HepG2 (cell line): Measurements from ENCODE around the gene ABHD1. TPM values are rescaled to one million over a fixed set of nuclear protein-coding genes. Genes with fewer than 3 reads are reported as not detected.

Experiments used
- ATF2 ChIP-seq: sonication (generic); formaldehyde crosslinking; IDR thresholded peaks from 2 replicates; pipeline ENCODE4 v1.4.0; 2020; ENCODE audit warnings: missing genetic modification reagents
- CBX5 ChIP-seq: sonication (generic); formaldehyde crosslinking; IDR thresholded peaks from 2 replicates; pipeline ENCODE4 v1.4.0; 2020; ENCODE audit warnings: missing genetic modification reagents, borderline replicate concordance
- JARID2 ChIP-seq: sonication (generic); formaldehyde crosslinking; IDR thresholded peaks from 2 replicates; pipeline ENCODE4 v1.8.1; 2023; ENCODE audit warnings: missing genetic modification reagents, inconsistent platforms; ENCODE audit not compliant: insufficient replicate concordance
- KDM1A ChIP-seq: IDR thresholded peaks from 2 replicates; pipeline ENCODE4 v1.6.1; 2016; ENCODE audit warnings: missing compliant biosample characterization
- PAX8 ChIP-seq: sonication (generic); formaldehyde crosslinking; IDR thresholded peaks from 2 replicates; pipeline ENCODE4 v1.8.0; 2022; ENCODE audit warnings: mild to moderate bottlenecking, missing genetic modification reagents, borderline replicate concordance
- PHB2 ChIP-seq: fragments of 450-650 bp; IDR thresholded peaks from 2 replicates; pipeline ENCODE4 v1.6.1; 2018; ENCODE audit not compliant: partially characterized antibody
- PRDM15 ChIP-seq: sonication (generic); formaldehyde crosslinking; IDR thresholded peaks from 2 replicates; pipeline ENCODE4 v1.4.0; 2020; ENCODE audit warnings: missing genetic modification reagents
- REL ChIP-seq: sonication (generic); formaldehyde crosslinking; conservative IDR thresholded peaks from 2 replicates; pipeline ENCODE4 v1.8.0; 2022; ENCODE audit warnings: mild to moderate bottlenecking, missing genetic modification reagents, moderate library complexity
- ZNF251 ChIP-seq: sonication (generic); formaldehyde crosslinking; IDR thresholded peaks from 2 replicates; pipeline ENCODE4 v1.9.0; 2021; ENCODE audit warnings: mild to moderate bottlenecking, missing genetic modification reagents
- ZNF446 ChIP-seq: sonication (generic); formaldehyde crosslinking; IDR thresholded peaks from 2 replicates; pipeline ENCODE4 v1.5.0; 2020; ENCODE audit warnings: mild to moderate bottlenecking, missing genetic modification reagents
- ZNF687 ChIP-seq: sonication (generic); formaldehyde crosslinking; IDR thresholded peaks from 2 replicates; pipeline ENCODE4 v1.5.1; 2020; ENCODE audit warnings: mild to moderate bottlenecking, missing genetic modification reagents, moderate library complexity
- ZNF776 ChIP-seq: sonication (generic); formaldehyde crosslinking; IDR thresholded peaks from 2 replicates; pipeline ENCODE4 v1.4.0; 2020; ENCODE audit warnings: mild to moderate bottlenecking, missing genetic modification reagents
- ZSCAN29 ChIP-seq: sonication (generic); formaldehyde crosslinking; conservative IDR thresholded peaks from 2 replicates; pipeline ENCODE4 v1.4.0; 2020; ENCODE audit warnings: mild to moderate bottlenecking, missing genetic modification reagents
- polyA plus RNA-seq, 8 experiments: library from polyadenylated mRNA; depleted of rRNA in 3 of 8; stranded (reverse) in 7 of 8; unstranded in 1 of 8; fragments of >200 nt; fragmentation: Illumina TruSeq in 4 of 8; extraction: Trizol in 4 of 8; gene quantifications; 2 replicates each; pipeline versions ENCODE4 v1.2.1 to v1.2.3, GENCODE V29; 2011 to 2016; ENCODE audit warnings: low read depth in 4 of 8, missing spikeins in 1 of 8, mixed read lengths in 1 of 8; ENCODE audit not compliant: insufficient read depth in 1 of 8
- total RNA-seq, 5 experiments: library from RNA; depleted of rRNA; stranded (reverse); fragments of >200 nt; fragmentation: Illumina TruSeq; extraction: Trizol; gene quantifications; 2 replicates each; pipeline ENCODE4 v1.2.3, GENCODE V29; 2016; ENCODE audit warnings: low read depth in 1 of 5
- TF ChIP-seq, protein P1 (sequence below): sonication (generic); formaldehyde crosslinking; IDR thresholded peaks from 2 replicates; pipeline ENCODE4 v1.5.1; 2020; ENCODE audit warnings: mild to moderate bottlenecking, missing genetic modification reagents, borderline replicate concordance
- TF ChIP-seq, protein P2 (sequence below): sonication (generic); formaldehyde crosslinking; IDR thresholded peaks from 2 replicates; pipeline ENCODE4 v1.9.0; 2022; ENCODE audit warnings: missing genetic modification reagents, mild to moderate bottlenecking, borderline replicate concordance

The ABHD1 gene
- total and polyA plus RNA-seq, 2 of the 13 experiments (the other 11 are each of a cell fraction or from before 2014, with no cell fraction given) = 0.04 to 0.81 TPM

DNA sequence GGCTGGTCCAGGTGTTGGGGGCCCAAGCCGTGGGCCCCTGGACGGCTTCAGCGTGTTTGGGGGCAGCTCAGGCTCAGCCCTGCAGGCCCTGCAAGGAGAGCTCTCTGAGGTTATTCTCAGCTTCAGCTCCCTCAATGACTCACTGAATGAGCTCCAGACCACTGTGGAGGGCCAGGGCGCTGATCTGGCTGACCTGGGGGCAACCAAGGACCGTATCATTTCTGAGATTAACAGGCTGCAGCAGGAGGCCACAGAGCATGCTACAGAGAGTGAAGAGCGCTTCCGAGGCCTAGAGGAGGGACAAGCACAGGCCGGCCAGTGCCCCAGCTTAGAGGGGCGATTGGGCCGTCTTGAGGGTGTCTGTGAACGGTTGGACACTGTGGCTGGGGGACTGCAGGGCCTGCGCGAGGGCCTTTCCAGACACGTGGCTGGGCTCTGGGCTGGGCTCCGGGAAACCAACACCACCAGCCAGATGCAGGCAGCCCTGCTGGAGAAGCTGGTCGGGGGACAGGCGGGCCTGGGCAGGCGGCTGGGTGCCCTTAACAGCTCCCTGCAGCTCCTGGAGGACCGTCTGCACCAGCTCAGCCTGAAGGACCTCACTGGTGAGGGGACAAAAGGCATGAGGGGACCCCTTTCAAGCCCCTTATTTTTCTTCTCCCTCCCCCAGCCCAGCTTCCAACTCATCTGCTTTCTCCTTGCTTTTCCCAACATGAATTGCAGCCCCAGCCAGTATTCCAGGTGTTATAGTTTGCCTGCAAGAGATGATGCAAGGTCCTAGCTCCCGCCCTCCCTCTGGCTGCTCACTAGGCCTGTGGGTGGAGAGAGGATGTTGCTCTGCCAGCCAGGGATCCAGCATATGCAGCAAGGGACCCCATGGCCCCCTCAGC is 40.0 kb upstream of the ABHD1 start (continued):
- TF ChIP-seq, protein P1, sequence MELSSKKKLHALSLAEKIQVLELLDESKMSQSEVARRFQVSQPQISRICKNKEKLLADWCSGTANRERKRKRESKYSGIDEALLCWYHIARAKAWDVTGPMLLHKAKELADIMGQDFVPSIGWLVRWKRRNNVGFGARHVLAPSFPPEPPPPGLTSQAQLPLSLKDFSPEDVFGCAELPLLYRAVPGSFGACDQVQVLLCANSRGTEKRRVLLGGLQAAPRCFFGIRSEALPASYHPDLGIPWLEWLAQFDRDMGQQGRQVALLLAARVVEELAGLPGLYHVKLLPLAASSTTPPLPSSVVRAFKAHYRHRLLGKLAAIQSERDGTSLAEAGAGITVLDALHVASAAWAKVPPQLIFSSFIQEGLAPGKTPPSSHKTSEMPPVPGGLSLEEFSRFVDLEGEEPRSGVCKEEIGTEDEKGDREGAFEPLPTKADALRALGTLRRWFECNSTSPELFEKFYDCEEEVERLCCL (CRISPR knock-in tag) = no peak
- TF ChIP-seq ZNF776 = no peak
- TF ChIP-seq JARID2 (CRISPR knock-in tag) = no peak
- no peak for TF ChIP-seq ZSCAN29 (CRISPR knock-in tag)
- no peak for TF ChIP-seq REL
- 0 out of 2 replicates have a peak, but pooled peaks have one; percentile 12 for TF ChIP-seq CBX5 (CRISPR knock-in tag)
- peak; percentile 92 for TF ChIP-seq PRDM15 (CRISPR knock-in tag)
- TF ChIP-seq PAX8 (CRISPR knock-in tag) = no peak
- TF ChIP-seq KDM1A = no peak
- TF ChIP-seq ATF2 (CRISPR knock-in tag) = 0 out of 2 replicates have a peak, but pooled peaks have one; percentile 47
- TF ChIP-seq, protein P2, sequence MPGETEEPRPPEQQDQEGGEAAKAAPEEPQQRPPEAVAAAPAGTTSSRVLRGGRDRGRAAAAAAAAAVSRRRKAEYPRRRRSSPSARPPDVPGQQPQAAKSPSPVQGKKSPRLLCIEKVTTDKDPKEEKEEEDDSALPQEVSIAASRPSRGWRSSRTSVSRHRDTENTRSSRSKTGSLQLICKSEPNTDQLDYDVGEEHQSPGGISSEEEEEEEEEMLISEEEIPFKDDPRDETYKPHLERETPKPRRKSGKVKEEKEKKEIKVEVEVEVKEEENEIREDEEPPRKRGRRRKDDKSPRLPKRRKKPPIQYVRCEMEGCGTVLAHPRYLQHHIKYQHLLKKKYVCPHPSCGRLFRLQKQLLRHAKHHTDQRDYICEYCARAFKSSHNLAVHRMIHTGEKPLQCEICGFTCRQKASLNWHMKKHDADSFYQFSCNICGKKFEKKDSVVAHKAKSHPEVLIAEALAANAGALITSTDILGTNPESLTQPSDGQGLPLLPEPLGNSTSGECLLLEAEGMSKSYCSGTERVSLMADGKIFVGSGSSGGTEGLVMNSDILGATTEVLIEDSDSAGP = no peak
- no peak for TF ChIP-seq PHB2
- peak; percentile 48; the same call in 1 of the 2 replicates for TF ChIP-seq ZNF687 (CRISPR knock-in tag)
- TF ChIP-seq ZNF446 = no peak
- no peak for TF ChIP-seq ZNF251 (CRISPR knock-in tag)
